ENCODE data around the gene ZNF580. TPM values are rescaled to one million over a fixed set of nuclear protein-coding genes. Genes with fewer than 3 reads are reported as not detected.

Gene ZNF580
- total and polyA plus RNA-seq, 2 of the 8 experiments (the other 6 are each of a cell fraction or from before 2014, with no cell fraction given) = 12.0 to 24.6 TPM

DNA sequence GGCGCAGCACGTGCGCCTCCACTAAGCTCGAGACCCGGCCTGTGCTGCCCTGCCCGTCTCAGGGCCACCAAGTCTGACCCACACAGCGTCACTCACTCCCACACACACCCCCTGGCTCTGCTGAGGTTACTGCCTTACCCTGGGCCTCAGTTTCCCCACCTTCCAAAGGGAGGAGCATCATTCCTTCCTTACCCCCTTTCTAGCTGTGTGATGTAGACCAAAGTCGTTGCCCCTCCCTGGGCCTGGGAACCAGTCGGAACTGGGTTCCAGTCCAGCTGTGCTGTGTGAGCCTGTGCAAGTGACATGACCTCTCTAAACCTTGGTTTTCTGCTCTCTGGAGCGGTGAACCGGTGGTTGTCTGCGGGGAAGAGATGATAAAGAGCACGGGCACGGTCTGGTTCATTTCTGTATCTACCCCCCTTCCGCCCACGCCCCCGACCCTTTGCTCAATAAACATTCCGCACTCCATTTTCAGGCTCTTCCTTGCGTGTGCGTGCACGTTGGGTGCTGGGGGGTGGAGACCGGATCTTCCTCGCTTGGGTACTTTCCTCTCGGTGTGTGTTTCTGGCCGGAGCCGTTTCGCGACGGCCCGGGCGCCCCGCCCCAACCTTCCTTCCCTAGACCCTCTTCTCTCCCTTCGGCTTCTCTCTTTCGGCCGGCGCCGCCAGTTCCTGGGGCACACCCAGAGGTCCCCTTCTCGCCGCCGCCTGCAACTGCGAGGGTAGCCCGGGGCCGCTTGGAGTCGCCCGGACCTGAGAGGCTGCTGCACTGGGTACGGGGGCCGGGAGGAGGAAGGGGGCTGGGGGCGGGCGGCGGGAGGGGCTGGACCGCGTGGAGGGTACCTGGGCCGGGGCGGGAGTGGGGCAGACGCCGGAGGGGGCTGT lies 2.4 kb downstream of the ZNF580 start, which contains the start of gene ZNF581 (continued):
- peak; percentile 93 to 97; a peak in 3 of 4 replicates for TF ChIP-seq SIN3A (conservative IDR thresholded peaks at IDR 0.05 in 1 of 2, IDR thresholded peaks at IDR 0.05 in 1 of 2; ENCODE audit: low read depth in 1 of 2, low read length in 2 of 2)
- TF ChIP-seq EZH2 (IDR thresholded peaks at IDR 0.05; ENCODE audit: low read depth, low read length, severe bottlenecking) = no peak
- TF ChIP-seq BRCA1 (IDR thresholded peaks at IDR 0.05; ENCODE audit: low read depth, low read length) = no peak
- TF ChIP-seq, protein P1, sequence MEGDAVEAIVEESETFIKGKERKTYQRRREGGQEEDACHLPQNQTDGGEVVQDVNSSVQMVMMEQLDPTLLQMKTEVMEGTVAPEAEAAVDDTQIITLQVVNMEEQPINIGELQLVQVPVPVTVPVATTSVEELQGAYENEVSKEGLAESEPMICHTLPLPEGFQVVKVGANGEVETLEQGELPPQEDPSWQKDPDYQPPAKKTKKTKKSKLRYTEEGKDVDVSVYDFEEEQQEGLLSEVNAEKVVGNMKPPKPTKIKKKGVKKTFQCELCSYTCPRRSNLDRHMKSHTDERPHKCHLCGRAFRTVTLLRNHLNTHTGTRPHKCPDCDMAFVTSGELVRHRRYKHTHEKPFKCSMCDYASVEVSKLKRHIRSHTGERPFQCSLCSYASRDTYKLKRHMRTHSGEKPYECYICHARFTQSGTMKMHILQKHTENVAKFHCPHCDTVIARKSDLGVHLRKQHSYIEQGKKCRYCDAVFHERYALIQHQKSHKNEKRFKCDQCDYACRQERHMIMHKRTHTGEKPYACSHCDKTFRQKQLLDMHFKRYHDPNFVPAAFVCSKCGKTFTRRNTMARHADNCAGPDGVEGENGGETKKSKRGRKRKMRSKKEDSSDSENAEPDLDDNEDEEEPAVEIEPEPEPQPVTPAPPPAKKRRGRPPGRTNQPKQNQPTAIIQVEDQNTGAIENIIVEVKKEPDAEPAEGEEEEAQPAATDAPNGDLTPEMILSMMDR (IDR thresholded peaks at IDR 0.05; ENCODE audit: control extremely low read depth in 1 of 3, insufficient read depth in 1 of 3, low read depth in 1 of 3, low read length in 3 of 3) = no peak
- TF ChIP-seq MAFK (IDR thresholded peaks at IDR 0.05; ENCODE audit: low read depth, low read length) = no peak
- TF ChIP-seq E2F6 (IDR thresholded peaks at IDR 0.05) = no peak
- no peak for TF ChIP-seq NANOG (IDR thresholded peaks at IDR 0.05; ENCODE audit: insufficient read depth, low read depth, low read length, poor library complexity, severe bottlenecking)
- no peak for TF ChIP-seq CHD1 (IDR thresholded peaks at IDR 0.05; ENCODE audit: low read depth, low read length)
- no peak for TF ChIP-seq RFX5 (IDR thresholded peaks at IDR 0.05; ENCODE audit: borderline replicate concordance, low read depth, low read length)
- peak; percentile 45 for TF ChIP-seq KDM4A (IDR thresholded peaks at IDR 0.05; ENCODE audit: low read depth, low read length, severe bottlenecking)
- 0 out of 4 replicates have a peak, but pooled peaks have one; percentile 10 to 18 for TF ChIP-seq HDAC2 (IDR thresholded peaks at IDR 0.05; ENCODE audit: borderline replicate concordance in 1 of 2, low read depth in 2 of 2, low read length in 2 of 2)
- peak; percentile 73 for TF ChIP-seq SP1 (IDR thresholded peaks at IDR 0.05; ENCODE audit: low read depth, low read length)
- peak; percentile 81 for TF ChIP-seq TAF1 (IDR thresholded peaks at IDR 0.05; ENCODE audit: low read depth, low read length)
- TF ChIP-seq EGR1 (IDR thresholded peaks at IDR 0.05; ENCODE audit: borderline replicate concordance, low read depth, low read length) = peak; percentile 45; the same call in 1 of the 2 replicates
- no peak for TF ChIP-seq CHD2 (IDR thresholded peaks at IDR 0.05; ENCODE audit: low read length)
- no peak for TF ChIP-seq CBX8 (IDR thresholded peaks at IDR 0.05; ENCODE audit: borderline replicate concordance, low read depth, low read length)
- peak; percentile 67 for TF ChIP-seq TAF7 (optimal IDR thresholded peaks at IDR 0.05; ENCODE audit: borderline replicate concordance, low read depth, low read length)
- no peak for TF ChIP-seq RNF2 (IDR thresholded peaks at IDR 0.05; ENCODE audit: borderline replicate concordance, low read depth, low read length, missing control alignments, poor library complexity, severe bottlenecking)
- no peak for TF ChIP-seq POU5F1 (IDR thresholded peaks at IDR 0.05; ENCODE audit: low read depth, low read length)

Measured in H1 (cell line).